K562 (cell line): ENCODE data around the gene ZNF593OS. TPM values are rescaled to one million over a fixed set of nuclear protein-coding genes. Genes with fewer than 3 reads are reported as not detected.

Source experiments
- ATF1 ChIP-seq, 2 experiments: fragments of 450-650 bp in 1 of 2; IDR thresholded peaks; 2 replicates each; pipeline ENCODE4 v1.6.1; 2016; ENCODE audit warnings: missing compliant biosample characterization in 1 of 2, missing genetic modification characterization in 1 of 2
- CEBPB ChIP-seq: fragments of 450-650 bp; IDR thresholded peaks from 2 replicates; pipeline ENCODE4 v1.6.1; 2016; ENCODE audit warnings: missing genetic modification characterization, missing compliant biosample characterization
- CREM ChIP-seq: IDR thresholded peaks from 2 replicates; pipeline ENCODE4 v1.6.1; 2014; ENCODE audit warnings: antibody characterized with exemption, low read depth
- FOS ChIP-seq: IDR thresholded peaks from 3 replicates; pipeline ENCODE4 v1.6.1; 2011; ENCODE audit not compliant: insufficient read length; ENCODE audit errors: extremely low read depth
- GABPB1 ChIP-seq: sonication (generic); formaldehyde crosslinking; IDR thresholded peaks from 2 replicates; pipeline ENCODE4 v1.8.0; 2022; ENCODE audit warnings: mild to moderate bottlenecking, missing genetic modification reagents
- GMEB1 ChIP-seq: fragments of 250-450 bp; sonication (Bioruptor Pico); IDR thresholded peaks from 2 replicates; pipeline ENCODE4 v1.4.0; 2020; ENCODE audit warnings: mild to moderate bottlenecking
- ILF3 ChIP-seq: fragments of 450-650 bp; IDR thresholded peaks from 2 replicates; pipeline ENCODE4 v1.6.1; 2018; ENCODE audit warnings: antibody characterized with exemption, mild to moderate bottlenecking, moderate library complexity, borderline replicate concordance
- MLLT1 ChIP-seq, 2 experiments: fragments of 450-650 bp; IDR thresholded peaks; 2 replicates each; pipeline ENCODE4 v1.6.1; 2016
- NFXL1 ChIP-seq: fragments of 450-650 bp; formaldehyde crosslinking; IDR thresholded peaks from 2 replicates; pipeline ENCODE4 v1.4.0; 2021; ENCODE audit warnings: mild to moderate bottlenecking
- POLR2G ChIP-seq: fragments of 200-400 bp; formaldehyde crosslinking; IDR thresholded peaks from 2 replicates; pipeline ENCODE4 v1.6.1; 2017; ENCODE audit warnings: low read depth, mild to moderate bottlenecking, antibody characterized with exemption, low read length, moderate library complexity
- POLR3A ChIP-seq: IDR thresholded peaks from 2 replicates; pipeline ENCODE4 v1.6.1; 2011; ENCODE audit warnings: borderline replicate concordance, mild to moderate bottlenecking, moderate library complexity; ENCODE audit not compliant: insufficient read length, insufficient read depth; ENCODE audit errors: extremely low read depth
- STAT5A ChIP-seq: IDR thresholded peaks from 2 replicates; pipeline ENCODE4 v1.6.1; 2012; ENCODE audit warnings: low read length, inconsistent platforms, borderline replicate concordance
- TEAD1 ChIP-seq, 2 experiments: fragments of 450-650 bp in 1 of 2; sonication (generic) in 1 of 2; formaldehyde crosslinking; IDR thresholded peaks; 2 replicates each; pipeline versions ENCODE4 v1.4.0 to v1.8.0; 2020 to 2022; ENCODE audit warnings: mild to moderate bottlenecking in 2 of 2, missing genetic modification reagents in 1 of 2
- TEAD2 ChIP-seq: fragments of 450-650 bp; IDR thresholded peaks from 2 replicates; pipeline ENCODE4 v1.6.1; 2016; ENCODE audit warnings: missing genetic modification characterization, control low read depth, missing compliant biosample characterization
- TOE1 ChIP-seq, 2 experiments: fragments of 450-650 bp in 1 of 2; sonication (generic) in 1 of 2; formaldehyde crosslinking in 1 of 2; IDR thresholded peaks; 2 replicates each; pipeline versions ENCODE4 v1.7.1 to v1.8.0; 2016 to 2022; ENCODE audit warnings: borderline replicate concordance in 2 of 2, mild to moderate bottlenecking in 2 of 2, antibody characterized with exemption in 1 of 2, inconsistent platforms in 1 of 2, low read depth in 1 of 2, missing genetic modification reagents in 1 of 2, moderate library complexity in 1 of 2
- ZBTB11 ChIP-seq, 3 experiments: fragments of 200-800 bp in 1 of 3; fragments of 250-450 bp in 1 of 3; fragments of 450-650 bp in 1 of 3; sonication (Bioruptor Pico) in 1 of 3; sonication (Bioruptor generic) in 1 of 3; formaldehyde crosslinking in 1 of 3; IDR thresholded peaks; 2 replicates each; pipeline versions ENCODE4 v1.6.1 to v1.8.0; 2016 to 2022; ENCODE audit warnings: mild to moderate bottlenecking in 2 of 3, missing genetic modification characterization in 2 of 3, missing compliant biosample characterization in 1 of 3, moderate library complexity in 1 of 3
- ZC3H4 ChIP-seq: sonication (generic); formaldehyde crosslinking; IDR thresholded peaks from 2 replicates; pipeline ENCODE4 v1.9.0; 2021; ENCODE audit warnings: missing genetic modification reagents, borderline replicate concordance
- ZEB2 ChIP-seq: fragments of 450-650 bp; IDR thresholded peaks from 2 replicates; pipeline ENCODE4 v1.6.1; 2016
- ZNF124 ChIP-seq: sonication (generic); formaldehyde crosslinking; IDR thresholded peaks from 2 replicates; pipeline ENCODE4 v1.8.1; 2022; ENCODE audit warnings: missing genetic modification reagents
- ZNF764 ChIP-seq: fragments of 250-450 bp; sonication (Bioruptor Pico); IDR thresholded peaks from 2 replicates; pipeline ENCODE4 v1.4.0; 2020; ENCODE audit warnings: low read depth, mild to moderate bottlenecking, moderate library complexity
- ZSCAN32 ChIP-seq: fragments of 450-650 bp; formaldehyde crosslinking; IDR thresholded peaks from 2 replicates; pipeline ENCODE4 v1.4.0; 2020; ENCODE audit warnings: mild to moderate bottlenecking, moderate library complexity
- polyA plus RNA-seq, 8 experiments: library from polyadenylated mRNA; depleted of rRNA in 4 of 8; stranded (reverse) in 5 of 8; unstranded in 3 of 8; fragments of >200 nt; fragmentation: Nextera tagmentation in 2 of 8; fragmentation: Illumina TruSeq in 1 of 8; extraction: Ambion mirVana in 2 of 8; extraction: Trizol in 1 of 8; gene quantifications; 2 replicates each; pipeline versions ENCODE4 v1.2.1 to v1.2.3, GENCODE V29; 2011 to 2014; ENCODE audit warnings: inconsistent platforms in 1 of 8, missing spikeins in 1 of 8
- total RNA-seq, 7 experiments: library from RNA; depleted of rRNA in 6 of 7; stranded (reverse); fragments of >200 nt in 6 of 7; fragmentation: Illumina TruSeq in 2 of 7; extraction: Trizol in 2 of 7; gene quantifications; 2 replicates each; pipeline versions ENCODE4 v1.2.1 to v1.2.3, GENCODE V29; 2011 to 2021; ENCODE audit warnings: low replicate concordance in 1 of 7

The ZNF593OS gene
- total and polyA plus RNA-seq, 9 of the 15 experiments (the other 6 are each of a cell fraction or from before 2014, with no cell fraction given) = 0.24 to 0.27 TPM; not detected in 7

GRCh38 chr1:26161415-26162219 lies 10.0 kb downstream of the ZNF593OS start (continued):
- TF ChIP-seq TOE1 (IDR thresholded peaks at IDR 0.05; ENCODE audit: borderline replicate concordance) = 0 out of 2 replicates have a peak, but pooled peaks have one; percentile 43
- TF ChIP-seq TOE1 (CRISPR knock-in tag; IDR thresholded peaks at IDR 0.05; ENCODE audit: borderline replicate concordance, low read depth) = peak; percentile 97
- no peak for TF ChIP-seq ATF1 (CRISPR knock-in tag; IDR thresholded peaks at IDR 0.05)
- peak; percentile 69 for TF ChIP-seq ATF1 (tag; IDR thresholded peaks at IDR 0.05)
- TF ChIP-seq GABPB1 = peak; percentile 79
- no peak for TF ChIP-seq ZSCAN32 (CRISPR knock-in tag)
- peak; percentile 76 to 91; a peak in 3 of 4 replicates for TF ChIP-seq TEAD1 (CRISPR knock-in tag; IDR thresholded peaks at IDR 0.05)
- no peak for TF ChIP-seq STAT5A
- no peak for TF ChIP-seq ZNF124
- TF ChIP-seq MLLT1 (IDR thresholded peaks at IDR 0.05) = no peak
- TF ChIP-seq TEAD2 (tag) = no peak
- no peak for TF ChIP-seq POLR3A
- TF ChIP-seq CREM = peak; percentile 86
- TF ChIP-seq NFXL1 = 0 out of 2 replicates have a peak, but pooled peaks have one; percentile 23
- TF ChIP-seq ZBTB11 (CRISPR knock-in tag; IDR thresholded peaks at IDR 0.05) = peak in 1 of 3 experiments; percentile 71; a peak in 2 of 6 replicates
- TF ChIP-seq ZNF764 = no peak
- peak; percentile 94 for TF ChIP-seq POLR2G
- TF ChIP-seq GMEB1 (CRISPR knock-in tag) = peak; percentile 41; the same call in 1 of the 2 replicates
- TF ChIP-seq CEBPB = no peak
- TF ChIP-seq FOS = no peak
- no peak for TF ChIP-seq ZC3H4
- no peak for TF ChIP-seq ILF3
- TF ChIP-seq ZEB2 = no peak
